ENCODE measurements around the gene NOXA1. TPM values are rescaled to one million over a fixed set of nuclear protein-coding genes. Genes with fewer than 3 reads are reported as not detected.

Gene NOXA1
- total and polyA plus RNA-seq, 8 donors = 6.6 to 45.5 (median 12.6) TPM

- Histone ChIP-seq H3K27me3 (no peaks in the 10 kb centered on the region), H3K4me3 (no peak overlapping the region), H3K27ac (no peak overlapping the region), H3K36me3 (no peaks in the 10 kb centered on the region), H3K9me3 (no peaks in the 10 kb centered on the region), H3K4me1 (peaks cover 0 to 19% (median 3%) of the 10 kb centered on the region in 3 donors)
- ATAC-seq (no peak), DNase-seq (peak in 5 of 6 donors; percentile 36 to 81 (median 52)), FAIRE-seq (no peak)
- no peak for TF ChIP-seq CTCF (IDR thresholded peaks at IDR 0.05)
- intact Hi-C loops (cut with DNase I) = no loop called here
- 91 to 95% methylated on average over 31 of the region's 31 CpGs for WGBS, 2 donors
Measured at GRCh38 chr9:137460363-137461315, 37.4 kb downstream of the NOXA1 start.

GRCh38 chr9:137461316-137461662 is 38.1 kb downstream of the NOXA1 start:
- FAIRE-seq (no peak), ATAC-seq (no peak)
- no peaks in the 10 kb centered on the region for H3K9me3 ChIP-seq

GRCh38 chr9:137461663-137462395 is 38.6 kb downstream of the NOXA1 start:
- FAIRE-seq (no peak), ATAC-seq (no peak), DNase-seq (peak in 4 of 6 donors; percentile 29 to 81 (median 46))
- Histone ChIP-seq H3K27ac (no peak overlapping the region), H3K4me3 (no peak overlapping the region), H3K9me3 (no peaks in the 10 kb centered on the region), H3K36me3 (no peaks in the 10 kb centered on the region), H3K27me3 (no peaks in the 10 kb centered on the region), H3K4me1 (peaks cover 0 to 19% (median 3%) of the 10 kb centered on the region in 3 donors)
- TF ChIP-seq CTCF (IDR thresholded peaks at IDR 0.05) = no peak
- WGBS, 2 donors = 89 to 95% methylated on average over 44 to 52 of the region's 52 CpGs
- intact Hi-C loops (cut with DNase I) = no loop called here

More at GRCh38 chr9:137461316-137461662, 38.1 kb downstream of the NOXA1 start:
- Histone ChIP-seq H3K27me3 (no peaks in the 10 kb centered on the region), H3K4me1 (peaks cover 0 to 19% (median 3%) of the 10 kb centered on the region in 3 donors), H3K4me3 (no peak overlapping the region), H3K36me3 (no peaks in the 10 kb centered on the region), H3K27ac (no peak overlapping the region)
- intact Hi-C loops (cut with DNase I) = no loop called here
- DNase-seq = peak in 4 of 6 donors; percentile 17 to 75 (median 40)
- no peak for TF ChIP-seq CTCF (IDR thresholded peaks at IDR 0.05)
- 96% methylated on average over 21 of the region's 21 CpGs for WGBS, 2 donors

- DNase-seq = peak in 4 of 6 donors; percentile 17 to 77 (median 50)
- no peaks in the 10 kb centered on the region for H3K27me3 ChIP-seq
- ATAC-seq = no peak
- intact Hi-C loops (cut with DNase I) = no loop called here
- no peak overlapping the region for H3K4me3 ChIP-seq
- H3K9me3 ChIP-seq = no peaks in the 10 kb centered on the region
- H3K36me3 ChIP-seq = no peaks in the 10 kb centered on the region
- peaks cover 0 to 12% (median 3%) of the 10 kb centered on the region in 3 donors for H3K4me1 ChIP-seq
- TF ChIP-seq CTCF (IDR thresholded peaks at IDR 0.05) = no peak
- 92 to 95% methylated on average over 20 to 25 of the region's 25 CpGs for WGBS, 2 donors
- no peak overlapping the region for H3K27ac ChIP-seq
- no peak for FAIRE-seq
Measured at GRCh38 chr9:137462396-137462985, 39.3 kb downstream of the NOXA1 start.

All from pancreas (tissue), 10 donors.